CD14-positive monocyte (primary cell): ENCODE measurements around the gene MAST4. TPM values are rescaled to one million over a fixed set of nuclear protein-coding genes. Genes with fewer than 3 reads are reported as not detected.

Experiments
- DNase-seq, 3 donors: peaks; one replicate each; pipeline ENCODE4 v3.0.0-alpha.2; 2011 to 2022
- H2AFZ ChIP-seq: 2 replicates; pipeline ENCODE4 v1.6.0; 2012; ENCODE audit warnings: mild to moderate bottlenecking, low read depth, low read length, inconsistent platforms; ENCODE audit not compliant: insufficient read depth, poor library complexity, severe bottlenecking
- H3K27ac ChIP-seq, 2 donors: 1 replicate in 1 of 2; 2 replicates in 1 of 2; pipeline ENCODE4 v1.5.1; 2012 to 2013; ENCODE audit warnings: low read length in 2 of 2, control low read depth in 1 of 2, inconsistent platforms in 1 of 2, low read depth in 1 of 2, mild to moderate bottlenecking in 1 of 2
- H3K27me3 ChIP-seq, 2 donors: one replicate each; pipeline versions ENCODE4 v1.6.0 to v1.6.1; 2011 to 2013; ENCODE audit warnings: low read length in 2 of 2; ENCODE audit not compliant: control insufficient read depth in 2 of 2, insufficient read depth in 2 of 2
- H3K36me3 ChIP-seq, 2 donors: replicated peaks in 1 of 2; 1 replicate in 1 of 2; 2 replicates in 1 of 2; pipeline versions ENCODE4 v1.5.1 to v1.6.1; 2012 to 2013; ENCODE audit warnings: low read length in 2 of 2, control low read depth in 1 of 2, inconsistent platforms in 1 of 2, mild to moderate bottlenecking in 1 of 2; ENCODE audit not compliant: insufficient read depth in 2 of 2, control insufficient read depth in 1 of 2
- H3K4me1 ChIP-seq, 2 donors: 1 replicate in 1 of 2; 2 replicates in 1 of 2; pipeline versions ENCODE4 v1.5.1 to v1.6.1; 2012 to 2013; ENCODE audit warnings: low read length in 2 of 2, control low read depth in 1 of 2, inconsistent platforms in 1 of 2, mild to moderate bottlenecking in 1 of 2, moderate library complexity in 1 of 2; ENCODE audit not compliant: insufficient read depth in 2 of 2, control insufficient read depth in 1 of 2
- H3K4me2 ChIP-seq: replicated peaks from 2 replicates; pipeline ENCODE3; 2012; ENCODE audit warnings: low read length, moderate library complexity, mild to moderate bottlenecking; ENCODE audit not compliant: poor library complexity, severe bottlenecking; ENCODE audit errors: extremely low read depth
- H3K4me3 ChIP-seq, 3 experiments: fragments of 200-600 bp in 1 of 3; sonication (generic) in 1 of 3; replicated peaks in 1 of 3; 1 replicate in 2 of 3; 2 replicates in 1 of 3; pipeline ENCODE4 v1.5.1; 2011 to 2013; ENCODE audit warnings: low read length in 3 of 3, mild to moderate bottlenecking in 3 of 3, control low read depth in 2 of 3, low read depth in 2 of 3, inconsistent platforms in 1 of 3, moderate library complexity in 1 of 3
- H3K79me2 ChIP-seq: 2 replicates; pipeline ENCODE4 v1.6.0; 2012; ENCODE audit warnings: mild to moderate bottlenecking, control low read depth, inconsistent platforms, low read length, moderate library complexity; ENCODE audit not compliant: insufficient read depth
- H3K9ac ChIP-seq: 2 replicates; pipeline ENCODE4 v1.6.0; 2017; ENCODE audit warnings: low read length, mild to moderate bottlenecking; ENCODE audit not compliant: insufficient read depth, poor library complexity, severe bottlenecking
- H3K9me3 ChIP-seq, 2 donors: replicated peaks in 1 of 2; 1 replicate in 1 of 2; 2 replicates in 1 of 2; pipeline versions ENCODE4 v1.5.1 to v1.6.1; 2012 to 2013; ENCODE audit warnings: low read length in 2 of 2, control low read depth in 1 of 2; ENCODE audit not compliant: control insufficient read depth in 1 of 2, insufficient read depth in 1 of 2
- H4K20me1 ChIP-seq: 2 replicates; pipeline ENCODE4 v1.6.0; 2012; ENCODE audit warnings: mild to moderate bottlenecking, low read length, control low read depth, moderate library complexity; ENCODE audit not compliant: insufficient read depth
- H3K27ac Mint-ChIP-seq, 7 donors: one replicate each; pipeline ENCODE4 v1.8.0; 2020; ENCODE audit warnings: mild to moderate bottlenecking in 7 of 7, mixed read lengths in 7 of 7, moderate library complexity in 6 of 7, inconsistent platforms in 2 of 7
- H3K27me3 Mint-ChIP-seq, 3 donors: one replicate each; pipeline ENCODE4 v1.8.0; 2021 to 2022; ENCODE audit warnings: low read depth in 3 of 3, mild to moderate bottlenecking in 3 of 3, mixed read lengths in 3 of 3, moderate library complexity in 3 of 3, inconsistent platforms in 1 of 3
- H3K36me3 Mint-ChIP-seq, 2 donors: one replicate each; pipeline ENCODE4 v1.8.0; 2020; ENCODE audit warnings: mixed read lengths in 2 of 2, inconsistent platforms in 1 of 2, mild to moderate bottlenecking in 1 of 2
- H3K4me1 Mint-ChIP-seq: one replicate; pipeline ENCODE4 v1.8.0; 2020; ENCODE audit warnings: mild to moderate bottlenecking, mixed read lengths
- H3K4me3 Mint-ChIP-seq, 2 donors: one replicate each; pipeline ENCODE4 v1.8.0; 2020; ENCODE audit warnings: mild to moderate bottlenecking in 2 of 2, mixed read lengths in 2 of 2, moderate library complexity in 1 of 2
- H3K9me3 Mint-ChIP-seq, 7 donors: one replicate each; pipeline ENCODE4 v1.8.0; 2020 to 2022; ENCODE audit warnings: mixed read lengths in 7 of 7, mild to moderate bottlenecking in 6 of 7, moderate library complexity in 6 of 7, inconsistent platforms in 2 of 7
- WGBS: methylation state at CpG from one replicate; pipeline ENCODE4 v1.1.5; 2013; ENCODE audit warnings: missing lambda C conversion rate; ENCODE audit not compliant: insufficient coverage; 5-methylcytosine and 5-hydroxymethylcytosine counted together
- intact Hi-C, 2 donors: fragments of 100-400 bp; cut with micrococcal nuclease; formaldehyde crosslinking; loops; one replicate each; pipeline versions ENCODE4 v1.15.0 to v1.15.1; 2023
- polyA plus RNA-seq, 3 donors: library from polyadenylated mRNA; depleted of rRNA in 1 of 3; unstranded in 2 of 3; stranded (reverse) in 1 of 3; fragments of 300-500 nt in 2 of 3; fragments of >200 nt in 1 of 3; fragmentation: Illumina TruSeq in 2 of 3; gene quantifications; 1 replicate in 2 of 3; 2 replicates in 1 of 3; pipeline ENCODE4 v1.2.3, GENCODE V29; 2012 to 2021
- TF ChIP-seq, protein P1 (sequence below): fragments of 200-600 bp; IDR thresholded peaks from one replicate; pipeline ENCODE4 v1.8.0; 2022; ENCODE audit warnings: antibody characterized with exemption, mild to moderate bottlenecking

The MAST4 gene
- polyA plus RNA-seq, 3 donors = 0.03 to 0.24 TPM; not detected in 1

- Histone ChIP-seq H3K4me2 (peak overlapping the region; percentile 14), H3K9me3 (no peaks in the 10 kb centered on the region), H2AFZ (no peak overlapping the region), H3K27ac (peak overlapping the region in 1 of 2 donors; percentile 73), H3K79me2 (no peaks in the 10 kb centered on the region), H3K4me1 (peaks cover 19 to 38% of the 10 kb centered on the region in 2 donors), H3K9ac (no peak overlapping the region), H3K4me3 (no peak overlapping the region), H4K20me1 (no peaks in the 10 kb centered on the region), H3K27me3 (no peaks in the 10 kb centered on the region), H3K36me3 (no peaks in the 10 kb centered on the region)
- Mint-ChIP-seq H3K4me1 (peaks cover 33% of the 10 kb centered on the region), H3K27me3 (peaks cover 0 to 2% (median 0%) of the 10 kb centered on the region in 3 donors), H3K27ac (peak overlapping the region; percentile 15 to 93 (median 87)), H3K36me3 (no peaks in the 10 kb centered on the region), H3K4me3 (no peak overlapping the region), H3K9me3 (peaks cover 0 to 5% (median 0%) of the 10 kb centered on the region in 7 donors)
- WGBS = no CpG with 5 or more reads among the region's 1 CpG
- TF ChIP-seq, protein P1, sequence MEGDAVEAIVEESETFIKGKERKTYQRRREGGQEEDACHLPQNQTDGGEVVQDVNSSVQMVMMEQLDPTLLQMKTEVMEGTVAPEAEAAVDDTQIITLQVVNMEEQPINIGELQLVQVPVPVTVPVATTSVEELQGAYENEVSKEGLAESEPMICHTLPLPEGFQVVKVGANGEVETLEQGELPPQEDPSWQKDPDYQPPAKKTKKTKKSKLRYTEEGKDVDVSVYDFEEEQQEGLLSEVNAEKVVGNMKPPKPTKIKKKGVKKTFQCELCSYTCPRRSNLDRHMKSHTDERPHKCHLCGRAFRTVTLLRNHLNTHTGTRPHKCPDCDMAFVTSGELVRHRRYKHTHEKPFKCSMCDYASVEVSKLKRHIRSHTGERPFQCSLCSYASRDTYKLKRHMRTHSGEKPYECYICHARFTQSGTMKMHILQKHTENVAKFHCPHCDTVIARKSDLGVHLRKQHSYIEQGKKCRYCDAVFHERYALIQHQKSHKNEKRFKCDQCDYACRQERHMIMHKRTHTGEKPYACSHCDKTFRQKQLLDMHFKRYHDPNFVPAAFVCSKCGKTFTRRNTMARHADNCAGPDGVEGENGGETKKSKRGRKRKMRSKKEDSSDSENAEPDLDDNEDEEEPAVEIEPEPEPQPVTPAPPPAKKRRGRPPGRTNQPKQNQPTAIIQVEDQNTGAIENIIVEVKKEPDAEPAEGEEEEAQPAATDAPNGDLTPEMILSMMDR = no peak
- intact Hi-C loops = no loop called here
- no peak for DNase-seq
These were observed 245.1 kb downstream of the MAST4 start for GRCh38 chr5:66841264-66841663.

GRCh38 chr5:66842540-66842939 is 246.3 kb downstream of the MAST4 start:
- TF ChIP-seq, protein P1 = no peak
- Histone ChIP-seq H2AFZ (no peak overlapping the region), H3K9me3 (no peaks in the 10 kb centered on the region), H4K20me1 (no peaks in the 10 kb centered on the region), H3K4me1 (peaks cover 19 to 38% of the 10 kb centered on the region in 2 donors), H3K27me3 (no peaks in the 10 kb centered on the region), H3K4me2 (no peak overlapping the region), H3K27ac (no peak overlapping the region), H3K4me3 (no peak overlapping the region), H3K36me3 (no peaks in the 10 kb centered on the region), H3K9ac (no peak overlapping the region), H3K79me2 (no peaks in the 10 kb centered on the region)
- no peaks in the 10 kb centered on the region for H3K36me3 Mint-ChIP-seq
- no peak for DNase-seq
- peak overlapping the region in 1 of 7 donors; percentile 56 for H3K27ac Mint-ChIP-seq
- peaks cover 0 to 2% (median 0%) of the 10 kb centered on the region in 3 donors for H3K27me3 Mint-ChIP-seq
- intact Hi-C loops = no loop called here
- peaks cover 0 to 5% (median 0%) of the 10 kb centered on the region in 7 donors for H3K9me3 Mint-ChIP-seq
- H3K4me3 Mint-ChIP-seq = no peak overlapping the region
- WGBS = no CpG with 5 or more reads among the region's 2 CpGs
- peaks cover 33% of the 10 kb centered on the region for H3K4me1 Mint-ChIP-seq
